CD1c-positive myeloid dendritic cell (primary cell): Measurements from ENCODE around the gene DMAP1.
A peak's percentile ranks its signal among the peaks of the same experiment; 100 is the strongest.

Source experiments
- DNase-seq: peaks from one replicate; pipeline ENCODE4 v3.0.0-alpha.2; 2016; ENCODE audit errors: extremely low spot score

Gene DMAP1

GRCh38 chr1:44228218-44228617 is 14.9 kb downstream of the DMAP1 start:
- DNase-seq = no peak

- no peak for DNase-seq
Observed at GRCh38 chr1:44229435-44230167, 16.3 kb downstream of the DMAP1 start.

- no peak for DNase-seq
Observed at GRCh38 chr1:44230796-44231195, 17.5 kb downstream of the DMAP1 start.

GRCh38 chr1:44233593-44233992 is 20.3 kb downstream of the DMAP1 start:
- no peak for DNase-seq

GRCh38 chr1:44235808-44236207 is 22.5 kb downstream of the DMAP1 start:
- no peak for DNase-seq

- no peak for DNase-seq
Observed at GRCh38 chr1:44236490-44237272, 23.4 kb downstream of the DMAP1 start.

GRCh38 chr1:44237721-44238457 is 24.6 kb downstream of the DMAP1 start:
- peak; percentile 79 for DNase-seq

GRCh38 chr1:44238660-44239059 is 25.4 kb downstream of the DMAP1 start:
- no peak for DNase-seq

- no peak for DNase-seq
Observed at GRCh38 chr1:44239331-44239960, 26.2 kb downstream of the DMAP1 start.

- no peak for DNase-seq
Observed at GRCh38 chr1:44239961-44240371, 26.7 kb downstream of the DMAP1 start.

- no peak for DNase-seq
Observed at GRCh38 chr1:44240802-44241671, 27.8 kb downstream of the DMAP1 start.

GRCh38 chr1:44242746-44243145 is 29.5 kb downstream of the DMAP1 start:
- DNase-seq = no peak

- DNase-seq = no peak
Observed at GRCh38 chr1:44243782-44244495, 30.7 kb downstream of the DMAP1 start.

- no peak for DNase-seq
Observed at GRCh38 chr1:44244986-44245385, 31.7 kb downstream of the DMAP1 start.

- DNase-seq = no peak
Observed at GRCh38 chr1:44246806-44247205, 33.5 kb downstream of the DMAP1 start.

- DNase-seq = no peak
Observed at GRCh38 chr1:44249543-44249942, 36.3 kb downstream of the DMAP1 start.

GRCh38 chr1:44250068-44250781 is 37.0 kb downstream of the DMAP1 start:
- no peak for DNase-seq

GRCh38 chr1:44251486-44251885 is 38.2 kb downstream of the DMAP1 start:
- no peak for DNase-seq

GRCh38 chr1:44251989-44252671 is 38.9 kb downstream of the DMAP1 start:
- no peak for DNase-seq
